K562 (cell line): ENCODE results near the gene PRELID1. TPM values are rescaled to one million over a fixed set of nuclear protein-coding genes. Genes with fewer than 3 reads are reported as not detected.
A peak's percentile ranks its signal among the peaks of the same experiment; 100 is the strongest.

Experiments used
- ATAC-seq: fragments of 200-7000 bp; cut with Tn5 transposase; 3 replicates; pipeline ENCODE4 v1.9.1; 2020; ENCODE audit warnings: moderate library complexity
- BruUV-seq: library from RNA; stranded (reverse); fragments of 400-500 nt; replicated peaks from 2 replicates; lab custom pipeline; 2021; lab: Mats Ljungman, UMichigan
- CTCF ChIA-PET: fragments of 300-600 bp; formaldehyde crosslinking; extraction: SDS; loops from one replicate; lab custom pipeline; 2021; ENCODE audit warnings: low intra/inter-chr PET ratio; lab: Yijun Ruan, JAX
- POLR2A ChIA-PET: fragments of 300-600, 350-650 bp; sonication (Branson Sonifier 250); formaldehyde crosslinking; extraction: SDS; loops from one replicate; lab custom pipeline; 2021; ENCODE audit warnings: antibody characterized with exemption, inconsistent platforms; lab: Yijun Ruan, JAX
- DNase-seq, 4 experiments: peaks; one replicate each; pipeline versions ENCODE4 v3.0.0 to v3.0.0-alpha.2; 2011 to 2018; ENCODE audit warnings: low spot score in 3 of 4, mixed read lengths in 3 of 4; ENCODE audit errors: extremely low read depth in 1 of 4
- FAIRE-seq: peaks from 2 replicates; lab custom pipeline; 2011; peaks lifted over from hg19 to GRCh38; lab: Jason Lieb, UNC
- H2AFZ ChIP-seq: 2 replicates; pipeline ENCODE4 v1.6.0; 2011; ENCODE audit warnings: low read depth, low read length, control low read depth, inconsistent platforms
- H3K27ac ChIP-seq: fragments of 200-600 bp; 3 replicates; pipeline ENCODE4 v1.8.0; 2011; ENCODE audit warnings: low read depth, mild to moderate bottlenecking, control low read depth, inconsistent platforms, low read length, moderate library complexity, mixed read lengths; ENCODE audit errors: extremely low read depth
- H3K27me3 ChIP-seq, 2 experiments: fragments of 300-600 bp in 1 of 2; 2 replicates in 1 of 2; 3 replicates in 1 of 2; pipeline versions ENCODE4 v1.6.0 to v1.8.0; 2011; ENCODE audit warnings: inconsistent platforms in 2 of 2, low read length in 2 of 2, mild to moderate bottlenecking in 1 of 2, mixed read lengths in 1 of 2, moderate library complexity in 1 of 2; ENCODE audit not compliant: control insufficient read depth in 2 of 2, insufficient read depth in 2 of 2
- H3K36me3 ChIP-seq: fragments of 300-600 bp; 3 replicates; pipeline ENCODE4 v1.8.0; 2011; ENCODE audit warnings: mild to moderate bottlenecking, low read length, inconsistent platforms; ENCODE audit not compliant: control insufficient read depth, insufficient read depth
- H3K4me1 ChIP-seq, 2 experiments: fragments of 200-600 bp in 1 of 2; replicated peaks in 1 of 2; 2 replicates in 1 of 2; 3 replicates in 1 of 2; pipeline versions ENCODE4 v1.5.1 to v1.8.0; 2011; ENCODE audit warnings: inconsistent platforms in 2 of 2, low read length in 2 of 2, mild to moderate bottlenecking in 1 of 2, mixed read lengths in 1 of 2, moderate library complexity in 1 of 2; ENCODE audit not compliant: control insufficient read depth in 2 of 2, insufficient read depth in 2 of 2
- H3K4me2 ChIP-seq: 2 replicates; pipeline ENCODE4 v1.6.1; 2011; ENCODE audit warnings: low read length, control low read depth, inconsistent platforms, mixed read lengths; ENCODE audit not compliant: insufficient read depth
- H3K4me3 ChIP-seq: fragments of 200-600 bp; sonication (generic), shearing (Covaris generic); 2 replicates; pipeline ENCODE4 v1.5.1; 2016; ENCODE audit warnings: control low read depth, inconsistent platforms
- H3K79me2 ChIP-seq: fragments of 200-600 bp; 3 replicates; pipeline ENCODE4 v1.8.0; 2011; ENCODE audit warnings: low read length, inconsistent platforms; ENCODE audit not compliant: control insufficient read depth, insufficient read depth
- H3K9ac ChIP-seq, 2 experiments: 2 replicates each; pipeline versions ENCODE4 v1.6.0 to v1.6.1; 2011; ENCODE audit warnings: low read depth in 2 of 2, low read length in 2 of 2, control low read depth in 1 of 2, inconsistent platforms in 1 of 2, mild to moderate bottlenecking in 1 of 2, mixed read lengths in 1 of 2; ENCODE audit not compliant: insufficient read depth in 1 of 2
- H3K9me1 ChIP-seq: one replicate; pipeline ENCODE4 v1.6.0; 2011; ENCODE audit warnings: inconsistent platforms, mild to moderate bottlenecking, low read length, moderate library complexity; ENCODE audit not compliant: control insufficient read depth, insufficient read depth
- H3K9me3 ChIP-seq: replicated peaks from 2 replicates; pipeline ENCODE4 v1.5.1; 2011; ENCODE audit warnings: low read depth, low read length, inconsistent platforms; ENCODE audit not compliant: control insufficient read depth, insufficient read depth
- H4K20me1 ChIP-seq: replicated peaks from 2 replicates; pipeline ENCODE4 v1.6.1; 2011; ENCODE audit warnings: low read length, inconsistent platforms, mixed read lengths; ENCODE audit not compliant: control insufficient read depth, insufficient read depth
- BMI1 ChIP-seq: fragments of 150-350 bp; IDR thresholded peaks from 2 replicates; pipeline ENCODE4 v1.6.1; 2014; ENCODE audit warnings: low read length
- POLR2G ChIP-seq: fragments of 200-400 bp; formaldehyde crosslinking; IDR thresholded peaks from 2 replicates; pipeline ENCODE4 v1.6.1; 2017; ENCODE audit warnings: low read depth, mild to moderate bottlenecking, antibody characterized with exemption, low read length, moderate library complexity
- RFX1 ChIP-seq: fragments of 450-650 bp; IDR thresholded peaks from 2 replicates; pipeline ENCODE4 v1.6.1; 2016; ENCODE audit warnings: mild to moderate bottlenecking, moderate library complexity
- TARDBP ChIP-seq: fragments of 450-650 bp; IDR thresholded peaks from 2 replicates; pipeline ENCODE4 v1.6.1; 2016
- WGBS: fragments of 100-300 bp; shearing (Covaris generic); methylation state at CpG from one replicate; pipeline ENCODE4 v1.1.6; 2016; ENCODE audit warnings: low coverage, mixed read lengths; ENCODE audit not compliant: insufficient coverage; ENCODE audit errors: missing lambda C conversion rate; 5-methylcytosine and 5-hydroxymethylcytosine counted together
- in situ Hi-C: fragments of 300-500 bp; cut with MboI; formaldehyde crosslinking; loops from 4 replicates; pipeline ENCODE4 v1.15.0; 2018; ENCODE audit warnings: inconsistent platforms, mixed read lengths
- intact Hi-C: fragments of 100-400 bp; cut with micrococcal nuclease; formaldehyde crosslinking; loops from 2 replicates; pipeline ENCODE4 v1.14.2; 2022
- polyA plus RNA-seq, 8 experiments: library from polyadenylated mRNA; depleted of rRNA in 4 of 8; stranded (reverse) in 5 of 8; unstranded in 3 of 8; fragments of >200 nt; fragmentation: Nextera tagmentation in 2 of 8; fragmentation: Illumina TruSeq in 1 of 8; extraction: Ambion mirVana in 2 of 8; extraction: Trizol in 1 of 8; gene quantifications; 2 replicates each; pipeline versions ENCODE4 v1.2.1 to v1.2.3, GENCODE V29; 2011 to 2014; ENCODE audit warnings: inconsistent platforms in 1 of 8, missing spikeins in 1 of 8
- total RNA-seq, 7 experiments: library from RNA; depleted of rRNA in 6 of 7; stranded (reverse); fragments of >200 nt in 6 of 7; fragmentation: Illumina TruSeq in 2 of 7; extraction: Trizol in 2 of 7; gene quantifications; 2 replicates each; pipeline versions ENCODE4 v1.2.1 to v1.2.3, GENCODE V29; 2011 to 2021; ENCODE audit warnings: low replicate concordance in 1 of 7

Gene PRELID1
- total and polyA plus RNA-seq, 9 of the 15 experiments (the other 6 are each of a cell fraction or from before 2014, with no cell fraction given), result 40.1 to 484 (median 340) TPM

DNA sequence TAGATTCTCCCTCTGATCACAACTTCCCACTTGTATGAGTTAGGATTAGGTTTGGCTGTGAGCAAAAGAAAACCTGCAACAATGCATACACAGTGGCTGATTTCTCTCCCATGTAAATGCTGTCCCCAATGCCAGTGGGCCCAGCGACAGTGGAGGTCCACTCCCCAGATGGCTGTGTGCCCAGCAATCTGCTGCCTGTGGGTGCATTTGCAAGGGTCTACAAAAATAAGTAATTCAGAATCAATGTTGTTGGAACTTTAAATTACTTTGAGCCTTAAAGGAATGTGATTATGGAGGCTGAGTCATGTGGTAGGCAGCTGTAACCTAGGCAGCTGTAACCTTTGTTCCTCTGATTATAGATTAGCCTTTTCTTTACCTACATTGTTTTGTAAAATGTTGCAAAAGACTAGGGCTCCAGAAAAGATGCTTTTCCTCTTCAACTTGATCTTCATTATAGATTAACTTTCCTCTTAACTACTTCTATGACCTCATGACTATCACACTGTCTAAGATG lies 22.3 kb downstream of the PRELID1 start:
- intact Hi-C loops (no loop called here), in situ Hi-C loops (no loop called here)
- Histone ChIP-seq H4K20me1 (no peaks in the 10 kb centered on the region), H3K9ac (peak overlapping the region in 1 of 2 experiments; percentile 3; a peak in 1 of 4 replicates), H3K4me1 (peaks cover 2 to 7% of the 10 kb centered on the region in 2 experiments; a peak in 3 of 5 replicates), H3K79me2 (no peaks in the 10 kb centered on the region), H3K4me2 (no peak overlapping the region), H3K4me3 (no peak overlapping the region), H3K9me3 (no peaks in the 10 kb centered on the region), H3K9me1 (no peaks in the 10 kb centered on the region), H3K27ac (no peak overlapping the region), H3K27me3 (no peaks in the 10 kb centered on the region), H2AFZ (no peak overlapping the region), H3K36me3 (peaks cover 31% of the 10 kb centered on the region; the same call in 2 of the 3 replicates)
- CTCF ChIA-PET, result no interaction called here
- WGBS, result 63% methylated on average over 1 of the region's 1 CpG
- ATAC-seq, result no peak
- POLR2A ChIA-PET, result interaction anchor here (0.7 to 0.9 kb wide), 2 partner anchors 13 to 26 kb away, joined by 3 read pairs; no protein-coding TSS in a partner anchor
- peak; percentile 65 for FAIRE-seq
- TF ChIP-seq RFX1 (peak; percentile 25; the same call in 1 of the 2 replicates), BMI1 (no peak)
- no peak for DNase-seq
- BruUV-seq, result no TSS peak

DNA sequence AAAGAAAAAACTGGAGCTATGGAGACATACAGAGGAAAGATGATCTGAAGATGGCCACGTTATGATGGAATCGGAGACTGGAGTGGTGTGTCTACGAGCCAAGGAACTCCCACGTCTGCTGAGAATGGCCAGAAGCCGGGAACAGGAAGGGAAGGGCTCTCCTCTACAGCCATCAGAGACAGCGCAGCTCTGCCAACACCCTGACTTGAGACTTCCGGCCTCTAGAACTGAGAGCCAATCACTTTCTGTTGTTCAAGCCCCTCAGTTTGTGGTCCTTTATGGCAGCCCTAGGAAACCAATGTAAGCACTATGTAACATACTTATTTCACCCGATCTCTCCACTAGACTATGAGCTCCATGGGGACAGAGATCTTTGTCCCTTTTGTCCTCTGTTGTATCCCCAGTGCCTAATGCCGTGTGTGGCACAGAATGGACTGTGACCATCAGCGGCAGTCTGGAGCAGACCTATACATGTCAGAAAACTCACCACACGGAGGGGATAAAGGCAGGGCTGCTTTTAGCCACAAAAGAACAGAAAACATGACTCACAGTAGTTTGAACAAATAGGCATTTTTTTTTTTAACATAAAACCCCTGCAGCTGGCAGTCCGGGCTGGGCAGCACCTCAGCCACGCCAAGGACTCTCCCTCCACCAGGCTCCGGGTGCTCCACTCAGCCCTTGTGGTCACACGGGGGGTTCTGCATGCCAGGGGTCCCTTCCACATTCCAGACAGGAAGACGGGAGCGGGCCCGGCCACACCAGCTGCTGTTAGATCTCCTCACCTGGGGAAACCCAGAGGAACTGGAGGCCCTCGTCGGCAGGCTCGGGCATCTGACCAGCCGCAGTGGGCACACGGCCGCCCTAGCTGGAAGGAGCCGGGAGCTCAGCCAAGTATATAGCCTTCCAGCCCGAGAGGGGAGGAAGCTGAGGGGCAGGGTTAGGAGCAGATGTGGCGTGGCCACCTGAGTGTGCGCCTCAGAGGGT lies 24.2 kb downstream of the PRELID1 start:
- Histone ChIP-seq H4K20me1 (no peaks in the 10 kb centered on the region), H3K4me2 (no peak overlapping the region), H3K9me1 (no peaks in the 10 kb centered on the region), H3K4me1 (peaks cover 0 to 7% of the 10 kb centered on the region in 2 experiments; a peak in 1 of 5 replicates), H3K27me3 (no peaks in the 10 kb centered on the region), H3K79me2 (no peaks in the 10 kb centered on the region), H3K36me3 (peaks cover 47% of the 10 kb centered on the region; the same call in 2 of the 3 replicates), H2AFZ (no peak overlapping the region), H3K4me3 (no peak overlapping the region), H3K27ac (no peak overlapping the region), H3K9me3 (no peaks in the 10 kb centered on the region), H3K9ac (no peak overlapping the region)
- ChIA-PET CTCF (interaction anchor here (0.6 kb wide), 1 partner anchor 762 kb away, joined by 4 read pairs; no protein-coding TSS in a partner anchor), POLR2A (interaction anchor here (0.9 to 1.1 kb wide), 4 partner anchors 12 to 24 kb away, joined by 3 to 4 read pairs (median 3); partner anchors contain the start of gene LMAN2)
- 86% methylated on average over 26 of the region's 28 CpGs for WGBS
- in situ Hi-C loops (no loop called here), intact Hi-C loops (no loop called here)
- TF ChIP-seq TARDBP, result no peak
- peak; percentile 42; the same call in 1 of the 2 replicates for TF ChIP-seq POLR2G
- BruUV-seq, result no TSS peak
- DNase-seq, result no peak
- no peak for FAIRE-seq
- ATAC-seq, result no peak
